ENCODE measurements around the gene GSTA3. TPM values are rescaled to one million over a fixed set of nuclear protein-coding genes. Genes with fewer than 3 reads are reported as not detected.
"Not testable (repeated sequence)": the region's sequence is repeated elsewhere in the genome, so short reads cannot be mapped to it uniquely, and the experiment has no call there.

Gene GSTA3
- total RNA-seq, 1 donor from 2014 or later, result 2.1 TPM

- no peaks in the 10 kb centered on the region for H3K27me3 ChIP-seq (ENCODE audit: low read depth)
- no peak overlapping the region for H3K27ac ChIP-seq
- no peaks in the 10 kb centered on the region for H3K9me3 ChIP-seq
- DNase-seq (no peak), ATAC-seq (no peak)
- TF ChIP-seq CTCF (IDR thresholded peaks at IDR 0.05), result no peak
- intact Hi-C loops (cut with DNase I), result no loop called here
- no peaks in the 10 kb centered on the region for H3K4me1 ChIP-seq
- no peaks in the 10 kb centered on the region for H3K36me3 ChIP-seq
- H3K4me3 ChIP-seq, result no peak overlapping the region
Measured at GRCh38 chr6:52876056-52876787, 33.3 kb downstream of the GSTA3 start.

- ATAC-seq, result no peak
Measured at GRCh38 chr6:52872031-52872430, 37.5 kb downstream of the GSTA3 start.

GRCh38 chr6:52871621-52872020 lies 37.9 kb downstream of the GSTA3 start:
- Histone ChIP-seq H3K27ac (no peak overlapping the region), H3K27me3 (ENCODE audit: low read depth) (no peaks in the 10 kb centered on the region), H3K36me3 (no peaks in the 10 kb centered on the region), H3K4me1 (no peaks in the 10 kb centered on the region), H3K4me3 (no peak overlapping the region), H3K9me3 (no peaks in the 10 kb centered on the region)
- ATAC-seq (no peak), DNase-seq (no peak)
- no peak for TF ChIP-seq CTCF (IDR thresholded peaks at IDR 0.05)
- intact Hi-C loops (cut with DNase I), result no loop called here

More at GRCh38 chr6:52872031-52872430, 37.5 kb downstream of the GSTA3 start:
- Histone ChIP-seq H3K27ac (no peak overlapping the region), H3K9me3 (no peaks in the 10 kb centered on the region), H3K4me3 (no peak overlapping the region), H3K4me1 (no peaks in the 10 kb centered on the region), H3K27me3 (ENCODE audit: low read depth) (no peaks in the 10 kb centered on the region), H3K36me3 (no peaks in the 10 kb centered on the region)
- intact Hi-C loops (cut with DNase I), result no loop called here
- TF ChIP-seq CTCF (IDR thresholded peaks at IDR 0.05), result no peak
- DNase-seq, result no peak

- H3K4me1 ChIP-seq; H3K4me3 ChIP-seq; H3K9me3 ChIP-seq; intact Hi-C loops (cut with DNase I); H3K27ac ChIP-seq; H3K27me3 ChIP-seq (ENCODE audit: low read depth); DNase-seq; H3K36me3 ChIP-seq; ATAC-seq: not testable (repeated sequence)
Measured at GRCh38 chr6:52870335-52871091, 39.0 kb downstream of the GSTA3 start.

- DNase-seq; H3K4me3 ChIP-seq; H3K27ac ChIP-seq; intact Hi-C loops (cut with DNase I); H3K27me3 ChIP-seq (ENCODE audit: low read depth); H3K4me1 ChIP-seq; H3K9me3 ChIP-seq; H3K36me3 ChIP-seq; ATAC-seq: not testable (repeated sequence)
Measured at GRCh38 chr6:52868899-52869298, 40.6 kb downstream of the GSTA3 start.

GRCh38 chr6:52868240-52868639 lies 41.3 kb downstream of the GSTA3 start:
- Histone ChIP-seq H3K4me3 (no peak overlapping the region), H3K36me3 (no peaks in the 10 kb centered on the region), H3K4me1 (no peaks in the 10 kb centered on the region), H3K27ac (no peak overlapping the region), H3K9me3 (no peaks in the 10 kb centered on the region), H3K27me3 (ENCODE audit: low read depth) (no peaks in the 10 kb centered on the region)
- intact Hi-C loops (cut with DNase I), result no loop called here
- DNase-seq, result no peak
- no peak for ATAC-seq
- TF ChIP-seq CTCF (IDR thresholded peaks at IDR 0.05), result no peak

GRCh38 chr6:52861151-52861550 lies 48.3 kb downstream of the GSTA3 start:
- H3K27me3 ChIP-seq (ENCODE audit: low read depth); H3K27ac ChIP-seq; H3K9me3 ChIP-seq; ATAC-seq; H3K4me1 ChIP-seq; intact Hi-C loops (cut with DNase I); H3K4me3 ChIP-seq; H3K36me3 ChIP-seq: not testable (repeated sequence)
- peak; percentile 55 for DNase-seq

Measured in lower lobe of right lung (tissue), 2 donors.